H1 (cell line): ENCODE results near the gene CMC1. TPM values are rescaled to one million over a fixed set of nuclear protein-coding genes. Genes with fewer than 3 reads are reported as not detected.

Experiments
- polyA plus RNA-seq, 7 experiments: library from polyadenylated mRNA; depleted of rRNA in 3 of 7; stranded (reverse) in 5 of 7; unstranded in 2 of 7; fragments of >200 nt in 5 of 7; fragments of 200-250 nt in 2 of 7; gene quantifications; 1 replicate in 5 of 7; 2 replicates in 1 of 7; 4 replicates in 1 of 7; pipeline versions ENCODE4 v1.2.1 to v1.2.3, GENCODE V29; 2011 to 2013; ENCODE audit warnings: missing spikeins in 2 of 7, mixed read lengths in 2 of 7
- total RNA-seq: library from RNA; stranded (reverse); fragmentation: NEBNext Ultra II Directional; extraction: Animal tissue kit (Norgen Biotek cat#: 25700); gene quantifications from 2 replicates; pipeline ENCODE4 v1.2.1, GENCODE V29; 2021

The CMC1 gene
- total and polyA plus RNA-seq, 2 of the 8 experiments (the other 6 are each of a cell fraction or from before 2014, with no cell fraction given), result 11.4 to 19.4 TPM

Other genes with a start within 250 kb of the CMC1 start
- 0.33 and 0.39 TPM in 2 replicates for gene ZCWPW2, start 107.1 kb downstream of the CMC1 start, total RNA-seq
- gene ZCWPW2, start 107.1 kb downstream of the CMC1 start, polyA plus RNA-seq (2011; rRNA removed), result 0.06 and 0.11 TPM in 2 replicates
- 36.1 and 39.2 TPM in 2 replicates for gene AZI2, start 107.2 kb downstream of the CMC1 start, total RNA-seq
- gene AZI2, start 107.2 kb downstream of the CMC1 start, polyA plus RNA-seq (2011; rRNA removed), result 11.6 and 17.4 TPM in 2 replicates